Stimulated activated CD4-positive, alpha-beta T cell treated with anti-CD3 and anti-CD28 coated beads, Interleukin-1b, Interleukin-23, amount 100 ng/mL, for 1 hour (primary cell): Measurements from ENCODE around the gene SEC14L1.

Experiments used
- DNase-seq, 2 donors: peaks; one replicate each; pipeline ENCODE4 v3.0.0-alpha.2; 2020; ENCODE audit warnings: low read depth in 2 of 2

SEC14L1 gene

DNA sequence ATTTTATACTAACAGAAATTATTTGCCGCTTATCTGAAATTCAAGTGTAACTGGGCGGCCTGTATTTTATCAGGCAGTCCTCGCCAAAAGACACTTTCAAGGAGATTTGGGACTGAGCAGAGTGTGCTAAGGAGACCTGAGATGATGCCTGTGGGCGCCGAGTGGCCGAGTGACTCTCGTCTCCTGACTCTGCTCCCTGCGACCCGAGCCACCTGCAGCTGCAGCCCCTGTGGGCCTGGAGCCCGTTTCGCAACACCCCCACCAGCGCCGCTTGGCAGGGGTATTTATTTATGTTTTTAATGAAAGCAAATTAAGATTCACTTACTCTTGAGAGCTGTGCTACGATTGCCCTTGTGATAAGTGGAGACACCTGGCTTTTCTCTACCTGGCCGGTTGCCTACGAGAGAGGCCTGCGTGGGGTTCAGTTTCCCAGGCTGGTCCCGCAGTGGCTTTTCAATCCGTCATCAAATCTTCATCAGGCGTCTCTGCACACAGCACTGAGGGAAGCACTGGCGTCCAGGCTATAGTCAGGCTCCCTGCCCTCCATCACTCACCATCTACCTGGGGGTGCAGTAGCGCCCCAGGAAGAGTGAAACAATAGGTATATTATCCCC is 124.0 kb downstream of the SEC14L1 start:
- DNase-seq: no peak

DNA sequence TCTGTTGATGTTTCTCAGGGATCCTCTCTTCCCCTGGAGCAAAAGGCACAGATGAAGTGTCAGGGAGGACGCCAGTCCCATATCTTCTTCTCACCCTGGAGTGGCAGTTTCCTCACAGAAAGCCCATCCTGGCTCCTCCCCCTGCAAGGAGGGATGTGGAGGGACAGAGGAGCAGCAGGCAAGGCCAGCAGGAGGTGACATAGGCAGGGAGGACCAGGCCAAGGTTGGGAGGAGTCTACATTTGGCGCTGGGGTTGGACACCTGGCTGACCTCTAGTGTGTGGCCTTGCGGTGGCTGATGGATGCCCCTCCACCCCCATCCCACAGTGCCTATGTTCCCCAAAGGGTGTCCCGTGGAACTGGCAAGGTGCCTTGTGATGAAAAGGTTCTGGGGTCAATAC is 125.4 kb downstream of the SEC14L1 start:
- DNase-seq: no peak
